GM12878 (cell line): ENCODE data around the gene NRG3. TPM values are rescaled to one million over a fixed set of nuclear protein-coding genes. Genes with fewer than 3 reads are reported as not detected.

Experiments used
- ATAC-seq: fragments of 200-7000 bp; cut with Tn5 transposase; 3 replicates; pipeline ENCODE4 v1.9.1; 2020; ENCODE audit warnings: mild to moderate bottlenecking, moderate library complexity
- BruUV-seq: library from RNA; stranded (reverse); fragments of 400-500 nt; replicated peaks from 2 replicates; lab custom pipeline; 2021; lab: Mats Ljungman, UMichigan
- CTCF ChIA-PET: fragments of 300-600 bp; sonication (Branson Sonifier 250); formaldehyde crosslinking; extraction: SDS; loops from one replicate; lab custom pipeline; 2021; ENCODE audit warnings: inconsistent platforms; lab: Yijun Ruan, JAX
- POLR2A ChIA-PET: fragments of 350-600 bp; formaldehyde crosslinking; extraction: SDS; loops from one replicate; lab custom pipeline; 2021; ENCODE audit warnings: inconsistent platforms; lab: Charles Lee
- RAD21 ChIA-PET: fragments of 300-600 bp; sonication (Branson Sonifier 250); formaldehyde crosslinking; loops from one replicate; lab custom pipeline; 2023; ENCODE audit warnings: antibody characterized with exemption; ENCODE audit not compliant: unreplicated experiment; lab: Charles Lee
- SMC1A ChIA-PET: fragments of 300-600 bp; sonication (Branson Sonifier 250); formaldehyde crosslinking; loops from one replicate; lab custom pipeline; 2023; ENCODE audit not compliant: unreplicated experiment, uncharacterized antibody; lab: Charles Lee
- DNase-seq: peaks from one replicate; pipeline ENCODE4 v3.0.0-alpha.2; 2011; ENCODE audit warnings: low read depth, low spot score
- FAIRE-seq: peaks from 3 replicates; lab custom pipeline; 2011; peaks lifted over from hg19 to GRCh38; lab: Jason Lieb, UNC
- H2AFZ ChIP-seq: 2 replicates; pipeline ENCODE4 v1.6.0; 2011; ENCODE audit warnings: low read depth, low read length, control low read depth; ENCODE audit not compliant: control insufficient read depth
- H3K27ac ChIP-seq: 2 replicates; pipeline ENCODE4 v1.5.1; 2011; ENCODE audit warnings: control low read depth; ENCODE audit not compliant: control insufficient read depth, insufficient read depth
- H3K27me3 ChIP-seq, 2 experiments: replicated peaks in 1 of 2; 2 replicates each; pipeline versions ENCODE4 v1.6.0 to v1.6.1; 2011; ENCODE audit warnings: low read length in 1 of 2; ENCODE audit not compliant: control insufficient read depth in 2 of 2, insufficient read depth in 2 of 2
- H3K36me3 ChIP-seq, 2 experiments: 2 replicates each; pipeline ENCODE4 v1.5.1; 2011; ENCODE audit warnings: low read length in 1 of 2; ENCODE audit not compliant: control insufficient read depth in 2 of 2, insufficient read depth in 2 of 2
- H3K4me1 ChIP-seq: 2 replicates; pipeline ENCODE4 v1.6.1; 2011; ENCODE audit warnings: mild to moderate bottlenecking, low read length, moderate library complexity, mixed read lengths; ENCODE audit not compliant: control insufficient read depth, insufficient read depth
- H3K4me2 ChIP-seq: 2 replicates; pipeline ENCODE4 v1.6.0; 2011; ENCODE audit warnings: control low read depth; ENCODE audit not compliant: control insufficient read depth, insufficient read depth
- H3K4me3 ChIP-seq: fragments of 200-600 bp; sonication (generic); 2 replicates; pipeline ENCODE4 v1.5.1; 2016
- H3K79me2 ChIP-seq: 2 replicates; pipeline ENCODE4 v1.6.0; 2011; ENCODE audit warnings: low read length; ENCODE audit not compliant: control insufficient read depth, insufficient read depth
- H3K9ac ChIP-seq: 2 replicates; pipeline ENCODE4 v1.8.0; 2011; ENCODE audit warnings: low read length, control low read depth, mixed read lengths; ENCODE audit not compliant: control insufficient read depth, insufficient read depth
- H3K9me3 ChIP-seq: replicated peaks from 3 replicates; pipeline ENCODE4 v1.5.1; 2011; ENCODE audit warnings: mild to moderate bottlenecking, low read length; ENCODE audit not compliant: control insufficient read depth, insufficient read depth
- H4K20me1 ChIP-seq: 2 replicates; pipeline ENCODE4 v1.6.0; 2011; ENCODE audit not compliant: control insufficient read depth, insufficient read depth
- BCL11A ChIP-seq: IDR thresholded peaks from 2 replicates; pipeline ENCODE4 v1.6.1; 2011; ENCODE audit warnings: low read depth, low read length
- BRCA1 ChIP-seq: IDR thresholded peaks from 2 replicates; pipeline ENCODE4 v1.6.1; 2011; ENCODE audit warnings: low read depth, low read length, improper control_type of control experiment
- DPF2 ChIP-seq: fragments of 450-650 bp; IDR thresholded peaks from 2 replicates; pipeline ENCODE4 v1.6.1; 2017; ENCODE audit warnings: mild to moderate bottlenecking
- EP300 ChIP-seq, 2 experiments: fragments of 150-350 bp in 1 of 2; IDR thresholded peaks; 2 replicates each; pipeline ENCODE4 v1.6.1; 2011 to 2012; ENCODE audit warnings: low read depth in 2 of 2, low read length in 2 of 2, borderline replicate concordance in 1 of 2, improper control_type of control experiment in 1 of 2, inconsistent platforms in 1 of 2; ENCODE audit not compliant: control insufficient read depth in 1 of 2
- IRF4 ChIP-seq: IDR thresholded peaks from 2 replicates; pipeline ENCODE4 v1.6.1; 2011; ENCODE audit warnings: low read depth, low read length
- MYB ChIP-seq: fragments of 150-350 bp; IDR thresholded peaks from 2 replicates; pipeline ENCODE4 v1.6.1; 2014; ENCODE audit warnings: mild to moderate bottlenecking, low read depth, low read length, borderline replicate concordance
- NR2F1 ChIP-seq: fragments of 450-650 bp; conservative IDR thresholded peaks from 2 replicates; pipeline ENCODE4 v1.6.1; 2017; ENCODE audit warnings: mild to moderate bottlenecking
- RAD21 ChIP-seq: IDR thresholded peaks from 2 replicates; pipeline ENCODE4 v1.6.1; 2011; ENCODE audit warnings: mild to moderate bottlenecking, low read depth, low read length, moderate library complexity; ENCODE audit not compliant: insufficient read depth
- RFX5 ChIP-seq: IDR thresholded peaks from 2 replicates; pipeline ENCODE4 v1.6.1; 2011; ENCODE audit warnings: low read depth, low read length, improper control_type of control experiment
- SREBF2 ChIP-seq: IDR thresholded peaks from 2 replicates; pipeline ENCODE4 v1.6.1; 2012; ENCODE audit warnings: mild to moderate bottlenecking, low read length
- ZNF207 ChIP-seq: fragments of 450-650 bp; IDR thresholded peaks from 2 replicates; pipeline ENCODE4 v1.6.1; 2014; ENCODE audit warnings: antibody characterized with exemption, mild to moderate bottlenecking, borderline replicate concordance
- WGBS: methylation state at CpG from one replicate; pipeline ENCODE4 v1.1.6; 2016; ENCODE audit warnings: low lambda C conversion rate; ENCODE audit not compliant: insufficient replicate concordance, insufficient coverage; ENCODE audit errors: missing lambda C conversion rate; 5-methylcytosine and 5-hydroxymethylcytosine counted together
- in situ Hi-C: fragments of 300-500 bp; cut with MboI; formaldehyde crosslinking; loops from 9 replicates; pipeline ENCODE4 v1.14.3; 2018; ENCODE audit warnings: mixed read lengths
- intact Hi-C: fragments of 100-400 bp; cut with micrococcal nuclease; formaldehyde crosslinking; loops from one replicate; pipeline ENCODE4 v1.14.2; 2022; ENCODE audit not compliant: unreplicated experiment
- polyA plus RNA-seq, 11 experiments: library from polyadenylated mRNA; depleted of rRNA in 4 of 11; unstranded in 6 of 11; stranded (reverse) in 5 of 11; fragments of >200 nt; fragmentation: Nextera tagmentation in 4 of 11; fragmentation: Illumina TruSeq in 1 of 11; extraction: Ambion mirVana in 4 of 11; extraction: Trizol in 1 of 11; gene quantifications; 1 replicate in 1 of 11; 2 replicates in 10 of 11; pipeline versions ENCODE4 v1.2.1 to v1.2.3, GENCODE V29; 2011 to 2016; ENCODE audit warnings: inconsistent platforms in 2 of 11, missing spikeins in 2 of 11, low read depth in 1 of 11
- total RNA-seq, 4 experiments: library from RNA; depleted of rRNA in 3 of 4; stranded (reverse); fragments of >200 nt in 3 of 4; fragmentation: Illumina TruSeq in 1 of 4; extraction: Trizol in 1 of 4; gene quantifications; 2 replicates each; pipeline versions ENCODE4 v1.2.1 to v1.2.3, GENCODE V29; 2013 to 2021
- TF ChIP-seq, protein P1 (sequence below): IDR thresholded peaks from 2 replicates; pipeline ENCODE4 v1.6.1; 2011; ENCODE audit warnings: borderline replicate concordance, low read depth, mild to moderate bottlenecking, moderate library complexity, low read length; ENCODE audit not compliant: insufficient read depth, poor library complexity, severe bottlenecking
- TF ChIP-seq, protein P2 (sequence below): IDR thresholded peaks from 2 replicates; pipeline ENCODE4 v1.6.1; 2011; ENCODE audit warnings: mild to moderate bottlenecking, low read depth, low read length, moderate library complexity; ENCODE audit not compliant: insufficient replicate concordance
- TF ChIP-seq, protein P3 (sequence below): IDR thresholded peaks from 2 replicates; pipeline ENCODE4 v1.6.1; 2012; ENCODE audit warnings: low read depth, low read length, improper control_type of control experiment
- TF ChIP-seq, protein P4 (sequence below): IDR thresholded peaks from 2 replicates; pipeline ENCODE4 v1.6.1; 2012; ENCODE audit warnings: low read depth, low read length, improper control_type of control experiment

NRG3 gene
- total and polyA plus RNA-seq, 10 of the 15 experiments (the other 5 are each of a cell fraction or from before 2014, with no cell fraction given): 0.03 to 0.41 (median 0.17) TPM; not detected in 3

DNA sequence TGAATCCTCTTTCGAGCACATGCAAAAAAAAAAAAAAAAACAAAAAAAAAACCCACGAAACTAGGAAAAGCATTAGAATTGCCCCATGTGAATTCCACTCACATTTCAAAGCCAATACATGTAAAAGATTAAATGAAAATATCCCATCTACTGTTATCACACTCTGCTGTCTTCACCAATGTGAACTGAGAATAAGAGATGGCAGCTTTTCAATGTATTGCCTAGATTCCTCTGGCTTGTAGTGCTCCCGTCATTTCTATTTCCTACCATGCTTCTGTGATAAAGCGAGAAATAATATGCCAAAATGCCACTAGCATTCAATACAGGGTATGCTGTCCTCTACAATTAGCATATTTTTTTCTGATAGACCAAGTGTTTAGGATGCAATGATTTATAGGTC, 517.0 kb downstream of the NRG3 start:
- FAIRE-seq: no peak
- SMC1A ChIA-PET: no interaction called here

DNA sequence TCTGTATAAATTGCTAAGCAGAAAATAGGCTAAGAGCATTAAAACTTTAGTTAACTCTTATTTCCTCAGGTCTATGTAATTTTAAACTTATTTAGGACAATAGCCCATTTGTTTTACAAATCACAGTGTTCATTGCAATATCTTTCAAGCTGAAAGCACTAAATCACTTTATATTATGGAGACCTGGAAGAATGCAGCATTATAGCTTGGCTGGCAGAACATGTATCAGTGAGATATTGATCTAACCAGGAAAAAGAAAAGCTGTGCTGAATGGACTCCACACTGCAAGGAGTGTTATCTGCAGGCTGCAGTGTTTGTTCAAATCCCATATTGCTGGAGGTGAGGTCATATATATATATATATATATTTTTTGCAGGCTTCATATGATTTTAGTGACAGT, 517.5 kb downstream of the NRG3 start:
- Histone ChIP-seq H4K20me1 (no peaks in the 10 kb centered on the region), H2AFZ (no peak overlapping the region), H3K4me1 (no peaks in the 10 kb centered on the region), H3K9ac (no peak overlapping the region), H3K4me3 (no peak overlapping the region), H3K79me2 (no peaks in the 10 kb centered on the region), H3K4me2 (no peak overlapping the region), H3K36me3 (no peaks in the 10 kb centered on the region), H3K27me3 (no peaks in the 10 kb centered on the region), H3K9me3 (no peaks in the 10 kb centered on the region), H3K27ac (no peak overlapping the region)
- BruUV-seq: no TSS peak
- ATAC-seq (no peak), DNase-seq (no peak), FAIRE-seq (no peak)
- POLR2A ChIA-PET: no interaction called here
- RAD21 ChIA-PET: no interaction called here
- SMC1A ChIA-PET: no interaction called here
- CTCF ChIA-PET: no interaction called here
- intact Hi-C loops: no loop called here
- in situ Hi-C loops: no loop called here
- TF ChIP-seq BCL11A (no peak), MYB (no peak), RFX5 (no peak), ZNF207 (no peak), NR2F1 (no peak), IRF4 (no peak), RAD21 (no peak)
- TF ChIP-seq, protein P1, sequence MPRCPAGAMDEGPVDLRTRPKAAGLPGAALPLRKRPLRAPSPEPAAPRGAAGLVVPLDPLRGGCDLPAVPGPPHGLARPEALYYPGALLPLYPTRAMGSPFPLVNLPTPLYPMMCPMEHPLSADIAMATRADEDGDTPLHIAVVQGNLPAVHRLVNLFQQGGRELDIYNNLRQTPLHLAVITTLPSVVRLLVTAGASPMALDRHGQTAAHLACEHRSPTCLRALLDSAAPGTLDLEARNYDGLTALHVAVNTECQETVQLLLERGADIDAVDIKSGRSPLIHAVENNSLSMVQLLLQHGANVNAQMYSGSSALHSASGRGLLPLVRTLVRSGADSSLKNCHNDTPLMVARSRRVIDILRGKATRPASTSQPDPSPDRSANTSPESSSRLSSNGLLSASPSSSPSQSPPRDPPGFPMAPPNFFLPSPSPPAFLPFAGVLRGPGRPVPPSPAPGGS: no peak
- TF ChIP-seq, protein P2, sequence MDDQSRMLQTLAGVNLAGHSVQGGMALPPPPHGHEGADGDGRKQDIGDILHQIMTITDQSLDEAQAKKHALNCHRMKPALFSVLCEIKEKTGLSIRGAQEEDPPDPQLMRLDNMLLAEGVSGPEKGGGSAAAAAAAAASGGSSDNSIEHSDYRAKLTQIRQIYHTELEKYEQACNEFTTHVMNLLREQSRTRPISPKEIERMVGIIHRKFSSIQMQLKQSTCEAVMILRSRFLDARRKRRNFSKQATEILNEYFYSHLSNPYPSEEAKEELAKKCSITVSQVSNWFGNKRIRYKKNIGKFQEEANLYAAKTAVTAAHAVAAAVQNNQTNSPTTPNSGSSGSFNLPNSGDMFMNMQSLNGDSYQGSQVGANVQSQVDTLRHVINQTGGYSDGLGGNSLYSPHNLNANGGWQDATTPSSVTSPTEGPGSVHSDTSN: no peak
- TF ChIP-seq, protein P3, sequence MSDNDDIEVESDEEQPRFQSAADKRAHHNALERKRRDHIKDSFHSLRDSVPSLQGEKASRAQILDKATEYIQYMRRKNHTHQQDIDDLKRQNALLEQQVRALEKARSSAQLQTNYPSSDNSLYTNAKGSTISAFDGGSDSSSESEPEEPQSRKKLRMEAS: no peak

More for the DNA sequence above, 517.0 kb downstream of the NRG3 start:
- H3K9me3 ChIP-seq: no peaks in the 10 kb centered on the region
- CTCF ChIA-PET: no interaction called here
- RAD21 ChIA-PET: no interaction called here
- ATAC-seq (no peak), DNase-seq (no peak)
- no peak overlapping the region for H3K4me3 ChIP-seq
- intact Hi-C loops: no loop called here
- BruUV-seq: no TSS peak
- no peaks in the 10 kb centered on the region for H3K36me3 ChIP-seq
- no peaks in the 10 kb centered on the region for H3K27me3 ChIP-seq
- in situ Hi-C loops: no loop called here
- no peaks in the 10 kb centered on the region for H4K20me1 ChIP-seq
- no peak for TF ChIP-seq RFX5
- no peak for TF ChIP-seq BRCA1
- no peak for TF ChIP-seq DPF2
- no peak for TF ChIP-seq SREBF2
- no peak for TF ChIP-seq EP300 (IDR thresholded peaks at IDR 0.05; ENCODE audit: borderline replicate concordance in 1 of 2, control insufficient read depth in 1 of 2, low read depth in 2 of 2, low read length in 2 of 2)
- TF ChIP-seq, protein P4, sequence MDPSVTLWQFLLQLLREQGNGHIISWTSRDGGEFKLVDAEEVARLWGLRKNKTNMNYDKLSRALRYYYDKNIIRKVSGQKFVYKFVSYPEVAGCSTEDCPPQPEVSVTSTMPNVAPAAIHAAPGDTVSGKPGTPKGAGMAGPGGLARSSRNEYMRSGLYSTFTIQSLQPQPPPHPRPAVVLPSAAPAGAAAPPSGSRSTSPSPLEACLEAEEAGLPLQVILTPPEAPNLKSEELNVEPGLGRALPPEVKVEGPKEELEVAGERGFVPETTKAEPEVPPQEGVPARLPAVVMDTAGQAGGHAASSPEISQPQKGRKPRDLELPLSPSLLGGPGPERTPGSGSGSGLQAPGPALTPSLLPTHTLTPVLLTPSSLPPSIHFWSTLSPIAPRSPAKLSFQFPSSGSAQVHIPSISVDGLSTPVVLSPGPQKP: no peak
- POLR2A ChIA-PET: no interaction called here
- H3K9ac ChIP-seq: no peak overlapping the region
- 10% methylated on average over 4 of the region's 4 CpGs for WGBS
- no peak overlapping the region for H3K4me2 ChIP-seq
- H3K79me2 ChIP-seq: no peaks in the 10 kb centered on the region
- H2AFZ ChIP-seq: no peak overlapping the region
- no peaks in the 10 kb centered on the region for H3K4me1 ChIP-seq
- H3K27ac ChIP-seq: no peak overlapping the region
